Measurements from ENCODE around the gene LRRC53. TPM values are rescaled to one million over a fixed set of nuclear protein-coding genes. Genes with fewer than 3 reads are reported as not detected.
A peak's percentile ranks its signal among the peaks of the same experiment; 100 is the strongest.

LRRC53 gene
- total RNA-seq, 3 donors from 2014 or later: not detected

DNA sequence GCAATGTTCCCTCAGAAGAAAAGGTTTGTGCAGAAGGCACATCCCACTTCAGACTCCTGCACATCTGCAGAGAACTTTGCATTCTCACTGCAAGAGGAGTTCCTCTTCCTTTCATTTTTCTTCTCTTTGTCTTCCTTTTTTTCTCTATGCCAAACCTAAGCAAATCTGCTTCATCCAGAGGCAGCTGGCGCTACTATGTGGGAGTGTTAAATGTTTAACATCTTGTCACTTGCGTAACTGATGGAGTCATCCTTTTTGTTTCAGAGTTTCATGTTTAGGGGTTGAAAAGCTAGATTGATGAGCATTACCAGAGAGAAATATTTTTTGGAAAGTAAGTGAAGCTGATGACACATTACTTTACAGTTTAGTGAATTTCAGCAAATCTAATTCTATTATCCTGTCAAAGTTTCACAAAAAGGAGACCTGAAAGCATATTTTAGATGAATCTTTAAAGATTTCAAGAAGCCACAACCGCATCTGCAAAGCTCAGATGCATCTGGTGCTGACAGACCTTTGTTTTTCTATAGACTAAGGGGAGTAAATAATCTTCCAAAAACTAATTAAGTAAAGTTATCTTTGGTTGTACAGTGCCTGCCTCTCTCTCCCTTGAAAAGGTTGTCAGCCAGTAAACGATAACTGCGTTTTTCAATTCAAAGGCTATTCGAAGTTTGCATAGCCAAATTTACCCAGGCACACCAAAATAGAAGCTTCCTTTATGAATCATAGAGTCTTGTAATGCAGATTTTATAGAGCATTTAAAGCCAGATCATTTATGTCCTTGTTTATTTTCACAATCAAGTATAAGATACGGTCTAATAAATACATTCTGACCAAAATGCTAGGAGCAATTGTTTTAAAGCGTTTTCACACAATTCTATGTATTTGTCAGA, 1.2 kb upstream of the LRRC53 start:
- Mint-ChIP-seq H3K36me3 (ENCODE audit: insufficient read depth) (no peaks in the 10 kb centered on the region), H3K4me3 (no peak overlapping the region), H3K4me1 (ENCODE audit: low read depth) (no peaks in the 10 kb centered on the region), H3K27me3 (ENCODE audit: low read depth) (no peaks in the 10 kb centered on the region), H3K9me3 (no peaks in the 10 kb centered on the region)
- DNase-seq: no peak
- ATAC-seq: no peak

DNA sequence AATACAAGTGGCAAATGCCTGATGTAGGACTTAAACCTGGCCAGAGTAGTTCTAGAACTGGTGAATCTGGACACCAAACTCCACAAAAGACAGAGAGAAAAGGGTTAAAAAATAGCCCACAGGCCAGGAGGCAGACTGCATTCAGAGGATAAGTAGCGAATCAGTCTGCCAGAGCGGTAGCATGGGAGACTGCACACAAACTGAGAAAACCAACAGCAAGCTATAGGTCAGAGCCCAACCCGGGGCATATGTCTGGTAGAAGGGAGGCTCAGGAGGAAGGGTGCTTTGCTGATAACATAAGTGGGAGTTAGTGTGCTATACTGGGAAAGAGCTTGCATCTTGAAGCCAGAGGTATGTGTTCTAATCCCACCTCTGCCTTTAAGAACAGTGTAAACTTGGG, 4.0 kb downstream of the LRRC53 start:
- Mint-ChIP-seq H3K9me3 (no peaks in the 10 kb centered on the region), H3K36me3 (ENCODE audit: insufficient read depth) (no peaks in the 10 kb centered on the region), H3K4me3 (no peak overlapping the region), H3K4me1 (ENCODE audit: low read depth) (no peaks in the 10 kb centered on the region), H3K27me3 (ENCODE audit: low read depth) (peaks cover 2% of the 10 kb centered on the region)
- no peak for ATAC-seq
- no peak for DNase-seq

DNA sequence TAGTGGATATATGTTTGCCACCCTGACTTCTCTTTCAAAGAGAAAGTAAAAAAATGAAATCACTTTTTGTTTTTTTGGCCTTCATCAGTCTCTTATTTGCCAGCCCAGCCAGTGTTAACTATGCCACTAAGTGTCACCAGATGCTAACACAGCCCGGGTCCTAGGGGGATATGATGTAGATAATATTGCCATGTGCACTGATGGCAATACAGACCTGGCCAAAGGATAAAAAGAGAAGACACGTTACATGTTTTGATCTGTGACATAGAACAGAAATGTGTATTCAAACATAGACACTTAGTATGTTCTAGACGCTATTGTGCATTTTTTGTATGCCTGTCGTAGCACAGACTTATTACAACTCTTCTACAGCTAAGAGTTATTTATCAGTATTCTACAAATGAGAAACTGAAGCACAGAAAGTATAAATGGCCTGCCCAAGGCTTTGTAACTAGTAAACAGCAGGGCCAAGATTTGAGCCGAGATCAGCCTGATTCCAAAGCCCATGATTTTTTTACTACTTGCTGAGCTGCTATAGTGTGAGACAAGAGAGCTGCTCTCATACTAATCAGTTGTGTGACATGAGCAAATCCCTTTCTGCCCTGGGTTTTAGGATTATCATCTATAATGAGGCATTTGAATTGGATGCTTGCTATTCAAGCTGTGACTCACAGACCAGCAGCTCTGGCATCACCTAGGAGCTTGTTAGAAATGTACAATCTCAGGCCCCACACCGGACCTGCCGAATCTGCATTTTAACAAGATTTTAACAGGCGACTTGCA, 6.3 kb downstream of the LRRC53 start:
- peaks cover 2% of the 10 kb centered on the region for H3K27me3 Mint-ChIP-seq (ENCODE audit: low read depth)
- no peaks in the 10 kb centered on the region for H3K36me3 Mint-ChIP-seq (ENCODE audit: insufficient read depth)
- no peak for ATAC-seq
- H3K4me1 Mint-ChIP-seq (ENCODE audit: low read depth): no peaks in the 10 kb centered on the region
- no peaks in the 10 kb centered on the region for H3K9me3 Mint-ChIP-seq
- H3K4me3 Mint-ChIP-seq: no peak overlapping the region
- DNase-seq: no peak

DNA sequence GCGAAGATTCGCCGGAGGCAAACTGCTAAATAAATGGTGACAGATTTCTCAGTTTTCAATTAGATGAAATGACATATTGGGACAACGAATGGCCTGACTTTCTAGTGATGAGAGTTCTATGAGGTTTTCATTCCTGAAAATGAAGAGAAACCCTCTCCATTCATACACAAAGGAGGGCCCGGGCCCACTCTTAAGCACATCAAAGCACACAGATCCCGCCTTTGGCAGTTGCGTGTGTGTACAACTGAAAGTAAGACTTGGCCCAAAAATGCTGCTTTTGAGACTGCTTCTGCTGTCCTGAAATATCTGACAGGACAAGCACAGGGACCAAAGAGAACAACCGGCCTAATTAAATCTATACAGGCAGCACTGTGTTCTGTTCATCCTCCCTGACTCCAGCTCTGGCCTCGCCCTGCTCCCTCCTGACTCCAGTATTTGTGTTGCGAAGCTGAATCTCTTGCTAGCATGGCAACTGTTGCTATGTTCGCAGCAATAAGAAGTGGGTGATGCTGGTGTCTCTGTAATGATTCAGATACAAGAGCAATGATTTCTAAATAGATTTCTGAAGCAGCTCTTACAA, 7.4 kb downstream of the LRRC53 start:
- Mint-ChIP-seq H3K4me1 (ENCODE audit: low read depth) (no peaks in the 10 kb centered on the region), H3K36me3 (ENCODE audit: insufficient read depth) (no peaks in the 10 kb centered on the region), H3K9me3 (no peaks in the 10 kb centered on the region), H3K27me3 (ENCODE audit: low read depth) (peaks cover 2% of the 10 kb centered on the region), H3K4me3 (no peak overlapping the region)
- no peak for ATAC-seq
- no peak for DNase-seq

DNA sequence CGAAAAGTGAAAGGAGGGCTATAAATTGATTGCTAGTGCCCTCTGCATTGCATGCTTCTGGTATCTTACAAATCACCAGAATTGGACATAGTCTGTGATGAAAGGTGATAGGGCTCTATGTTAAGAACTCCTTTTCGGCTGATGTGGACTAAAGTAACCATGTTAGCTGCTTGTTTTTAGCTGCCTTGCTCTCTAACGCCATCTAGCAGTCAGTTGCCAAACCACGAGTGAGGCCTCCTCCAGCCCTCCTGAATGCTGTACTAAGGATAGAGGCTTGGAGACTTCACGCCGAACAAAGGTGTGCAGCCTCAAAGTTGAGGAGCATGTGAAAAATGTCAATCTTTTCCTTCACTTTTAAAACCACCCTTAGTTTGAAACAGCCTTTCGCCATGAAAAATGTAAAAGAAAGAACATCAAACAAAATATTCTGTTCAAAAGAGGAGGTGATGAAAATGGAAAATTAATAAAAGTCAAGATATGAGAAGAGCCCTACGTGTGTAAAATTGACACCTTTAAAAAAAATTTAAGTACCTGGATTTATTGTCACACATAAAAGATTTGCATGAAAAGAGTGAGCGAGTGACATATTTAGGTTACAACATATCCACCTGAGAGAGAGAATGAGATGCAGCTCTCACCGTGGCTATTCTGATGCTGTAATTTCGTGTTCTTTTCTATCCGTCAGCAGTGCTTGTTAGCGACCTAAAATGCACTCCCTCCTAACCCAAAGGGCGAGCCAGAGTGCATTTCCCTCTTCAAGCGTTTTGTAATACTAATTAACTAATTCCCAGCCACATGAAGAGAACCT, 8.1 kb downstream of the LRRC53 start:
- no peaks in the 10 kb centered on the region for H3K9me3 Mint-ChIP-seq
- H3K36me3 Mint-ChIP-seq (ENCODE audit: insufficient read depth): no peaks in the 10 kb centered on the region
- peak; percentile 65 to 69 for ATAC-seq
- H3K4me3 Mint-ChIP-seq: no peak overlapping the region
- no peak for DNase-seq
- H3K27me3 Mint-ChIP-seq (ENCODE audit: low read depth): peaks cover 2% of the 10 kb centered on the region
- no peaks in the 10 kb centered on the region for H3K4me1 Mint-ChIP-seq (ENCODE audit: low read depth)

DNA sequence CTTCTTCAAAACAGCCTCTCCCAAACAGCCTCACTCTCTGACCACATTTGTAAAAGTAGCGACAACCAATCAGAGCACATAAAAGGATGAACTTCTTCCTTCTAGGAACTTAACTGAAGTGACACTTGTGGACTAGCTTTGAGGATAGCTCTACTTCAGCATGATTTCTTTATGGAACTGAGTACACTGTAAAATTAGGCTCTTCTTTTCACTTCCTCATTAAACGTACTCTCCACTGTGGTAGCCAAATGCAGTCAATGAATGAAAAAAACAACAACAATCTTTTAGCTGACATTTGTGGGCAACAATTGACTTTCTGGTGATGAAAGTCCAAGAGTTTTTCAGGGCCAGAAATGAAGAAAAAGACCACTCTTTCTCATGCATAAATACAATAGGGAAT, 9.6 kb downstream of the LRRC53 start:
- no peak for ATAC-seq

DNA sequence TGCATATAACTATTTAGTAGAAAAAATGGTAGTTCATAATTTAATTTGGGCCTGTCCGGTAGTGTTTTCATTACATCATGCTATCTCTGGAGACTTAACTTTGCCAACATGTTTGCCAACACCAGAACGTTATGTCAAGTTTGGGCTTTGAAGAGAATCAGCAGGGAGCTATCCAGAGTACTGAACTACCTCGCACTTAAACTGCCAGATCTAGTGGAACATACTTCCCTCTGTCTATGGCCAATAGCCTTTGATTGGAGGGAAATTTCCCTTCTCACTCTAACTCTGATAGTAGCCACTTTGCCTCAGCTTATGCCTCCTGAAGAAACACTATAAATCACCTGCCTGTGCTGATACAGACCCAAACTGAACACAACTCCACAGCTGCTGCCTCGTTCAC, 10.0 kb downstream of the LRRC53 start:
- no peaks in the 10 kb centered on the region for H3K9me3 Mint-ChIP-seq
- DNase-seq (no peak), ATAC-seq (no peak)
- H3K27me3 Mint-ChIP-seq (ENCODE audit: low read depth): no peaks in the 10 kb centered on the region
- H3K36me3 Mint-ChIP-seq (ENCODE audit: insufficient read depth): no peaks in the 10 kb centered on the region
- H3K4me3 Mint-ChIP-seq: no peak overlapping the region
- H3K4me1 Mint-ChIP-seq (ENCODE audit: low read depth): no peaks in the 10 kb centered on the region

More for the DNA sequence above, 9.6 kb downstream of the LRRC53 start:
- Mint-ChIP-seq H3K4me1 (ENCODE audit: low read depth) (no peaks in the 10 kb centered on the region), H3K9me3 (no peaks in the 10 kb centered on the region), H3K36me3 (ENCODE audit: insufficient read depth) (no peaks in the 10 kb centered on the region), H3K27me3 (ENCODE audit: low read depth) (no peaks in the 10 kb centered on the region), H3K4me3 (no peak overlapping the region)
- no peak for DNase-seq

DNA sequence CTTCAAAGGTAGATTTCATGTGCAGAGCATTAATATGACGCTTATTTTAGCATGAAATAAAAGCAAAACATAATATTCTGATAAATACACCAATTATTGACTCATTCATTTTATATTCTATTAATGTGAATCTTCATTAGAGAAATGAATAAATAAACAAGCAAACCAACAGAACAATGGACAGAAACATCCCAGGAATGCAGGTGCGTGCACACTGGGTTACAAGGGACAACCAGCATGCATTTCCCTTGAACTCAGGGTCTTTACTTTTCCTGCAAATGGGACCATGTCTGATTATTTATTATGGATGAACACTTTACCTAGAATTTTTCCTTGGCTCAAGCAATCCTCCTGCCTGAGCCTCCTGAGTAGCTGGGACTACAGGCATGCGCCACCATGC, 13.5 kb downstream of the LRRC53 start:
- Mint-ChIP-seq H3K36me3 (ENCODE audit: insufficient read depth) (no peaks in the 10 kb centered on the region), H3K9me3 (no peaks in the 10 kb centered on the region), H3K4me1 (ENCODE audit: low read depth) (no peaks in the 10 kb centered on the region), H3K27me3 (ENCODE audit: low read depth) (no peaks in the 10 kb centered on the region), H3K4me3 (no peak overlapping the region)
- no peak for DNase-seq
- no peak for ATAC-seq

DNA sequence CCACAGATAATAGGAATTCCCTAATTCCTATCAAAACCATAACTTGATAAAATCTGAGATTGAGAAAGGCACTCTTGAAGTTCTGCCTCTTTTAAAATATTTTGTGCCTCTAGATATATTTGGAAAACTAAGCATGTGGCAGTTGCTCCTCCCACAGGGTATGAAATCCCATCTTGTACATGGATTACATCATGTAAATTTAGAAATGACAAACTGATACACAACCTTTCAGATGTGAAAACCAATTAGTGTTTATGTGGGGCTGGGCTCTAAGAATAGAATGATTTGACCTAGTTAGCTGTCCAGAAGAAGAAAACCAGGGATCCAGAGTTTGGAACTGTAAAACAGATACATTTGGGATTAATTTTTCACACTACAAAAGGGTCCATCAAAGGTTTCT, 15.7 kb downstream of the LRRC53 start:
- H3K27me3 Mint-ChIP-seq (ENCODE audit: low read depth): no peaks in the 10 kb centered on the region
- H3K9me3 Mint-ChIP-seq: no peaks in the 10 kb centered on the region
- H3K36me3 Mint-ChIP-seq (ENCODE audit: insufficient read depth): no peaks in the 10 kb centered on the region
- DNase-seq (no peak), ATAC-seq (no peak)
- no peak overlapping the region for H3K4me3 Mint-ChIP-seq
- no peaks in the 10 kb centered on the region for H3K4me1 Mint-ChIP-seq (ENCODE audit: low read depth)

DNA sequence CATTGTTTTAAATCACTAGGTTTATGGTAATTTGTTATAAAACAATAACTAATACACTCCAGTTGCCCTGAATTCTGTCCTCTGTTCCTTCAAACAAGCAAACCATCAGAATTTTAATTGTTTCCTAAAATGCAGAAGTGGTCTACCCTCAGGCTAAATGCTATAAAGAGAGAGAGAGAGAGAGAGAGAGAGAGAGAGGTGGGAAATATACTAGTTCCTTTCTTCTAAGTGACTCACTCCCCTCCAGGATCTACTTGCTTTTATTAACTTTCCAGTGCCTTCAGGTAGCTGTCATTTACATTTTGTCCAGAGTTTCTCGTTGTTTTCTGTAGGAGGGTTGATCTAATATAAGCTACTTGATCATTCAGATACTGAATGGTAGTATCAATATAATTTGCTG, 26.4 kb downstream of the LRRC53 start:
- ATAC-seq (no peak), DNase-seq (no peak)
- H3K4me3 Mint-ChIP-seq: no peak overlapping the region
- H3K9me3 Mint-ChIP-seq: no peaks in the 10 kb centered on the region
- H3K27me3 Mint-ChIP-seq (ENCODE audit: low read depth): no peaks in the 10 kb centered on the region
- H3K4me1 Mint-ChIP-seq (ENCODE audit: low read depth): no peaks in the 10 kb centered on the region
- H3K36me3 Mint-ChIP-seq (ENCODE audit: insufficient read depth): no peaks in the 10 kb centered on the region

DNA sequence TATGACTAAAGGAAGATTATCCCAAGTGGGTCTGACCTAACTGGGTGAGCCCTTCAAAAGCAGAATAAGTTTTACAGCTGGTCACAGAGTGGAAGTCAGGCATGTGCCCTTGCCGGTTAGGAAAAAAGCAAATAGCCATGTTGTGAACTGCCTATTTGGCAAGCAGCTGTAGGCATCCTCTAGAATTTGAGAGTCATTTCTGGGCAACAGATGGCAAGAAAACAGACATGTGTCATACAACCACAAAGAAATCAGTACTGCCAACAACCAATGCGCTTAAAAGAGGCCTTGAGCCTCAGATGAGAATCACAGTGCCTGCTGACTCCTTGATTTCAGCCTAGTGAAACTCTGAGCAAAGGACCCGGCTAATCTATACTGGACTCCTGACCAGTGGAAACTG, 26.8 kb downstream of the LRRC53 start:
- no peaks in the 10 kb centered on the region for H3K9me3 Mint-ChIP-seq
- H3K4me3 Mint-ChIP-seq: no peak overlapping the region
- no peaks in the 10 kb centered on the region for H3K36me3 Mint-ChIP-seq (ENCODE audit: insufficient read depth)
- DNase-seq (no peak), ATAC-seq (no peak)
- H3K4me1 Mint-ChIP-seq (ENCODE audit: low read depth): no peaks in the 10 kb centered on the region
- H3K27me3 Mint-ChIP-seq (ENCODE audit: low read depth): no peaks in the 10 kb centered on the region

DNA sequence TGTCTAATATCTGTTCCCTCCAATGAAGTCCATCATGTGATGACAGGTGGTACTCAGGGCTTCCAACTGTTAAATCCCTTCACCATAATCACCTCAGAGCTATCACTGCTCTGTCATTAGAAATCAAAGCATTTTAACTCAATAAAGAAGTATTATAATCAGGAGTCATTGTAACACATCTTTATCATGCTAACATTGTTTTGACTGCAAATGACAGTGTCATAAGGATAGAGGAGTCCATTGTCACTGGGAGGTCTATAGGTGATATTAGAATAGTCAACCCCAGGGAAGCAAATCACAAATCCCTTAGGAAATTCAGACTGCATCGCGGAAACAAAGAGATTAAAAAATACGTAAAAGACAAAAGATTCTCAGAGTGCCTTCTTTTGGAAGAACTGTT, 30.8 kb downstream of the LRRC53 start:
- Mint-ChIP-seq H3K4me1 (ENCODE audit: low read depth) (no peaks in the 10 kb centered on the region), H3K9me3 (no peaks in the 10 kb centered on the region), H3K36me3 (ENCODE audit: insufficient read depth) (no peaks in the 10 kb centered on the region), H3K4me3 (no peak overlapping the region), H3K27me3 (ENCODE audit: low read depth) (no peaks in the 10 kb centered on the region)
- no peak for ATAC-seq
- DNase-seq: no peak

DNA sequence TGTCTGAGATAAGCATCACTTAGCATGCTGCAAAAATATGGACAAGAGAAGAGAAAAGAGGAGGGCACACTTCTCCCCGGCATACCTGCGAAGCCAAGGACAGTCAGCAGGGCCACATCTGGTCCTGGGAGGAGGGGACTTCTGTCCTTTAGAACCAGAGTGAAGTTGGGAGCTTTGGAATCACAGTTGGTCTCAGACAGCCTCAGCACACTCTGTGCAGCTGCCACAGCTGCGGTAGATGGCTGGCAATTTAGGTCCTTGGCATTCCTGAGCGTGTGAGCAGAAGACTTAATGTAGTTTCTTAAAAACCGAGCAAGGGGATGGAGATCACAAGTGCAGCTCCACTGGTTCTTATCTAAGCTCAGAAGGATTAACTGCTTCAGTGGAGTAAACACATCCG, 32.3 kb downstream of the LRRC53 start:
- no peak overlapping the region for H3K4me3 Mint-ChIP-seq
- H3K4me1 Mint-ChIP-seq (ENCODE audit: low read depth): no peaks in the 10 kb centered on the region
- H3K36me3 Mint-ChIP-seq (ENCODE audit: insufficient read depth): no peaks in the 10 kb centered on the region
- H3K27me3 Mint-ChIP-seq (ENCODE audit: low read depth): no peaks in the 10 kb centered on the region
- DNase-seq: no peak
- ATAC-seq: no peak
- no peaks in the 10 kb centered on the region for H3K9me3 Mint-ChIP-seq

DNA sequence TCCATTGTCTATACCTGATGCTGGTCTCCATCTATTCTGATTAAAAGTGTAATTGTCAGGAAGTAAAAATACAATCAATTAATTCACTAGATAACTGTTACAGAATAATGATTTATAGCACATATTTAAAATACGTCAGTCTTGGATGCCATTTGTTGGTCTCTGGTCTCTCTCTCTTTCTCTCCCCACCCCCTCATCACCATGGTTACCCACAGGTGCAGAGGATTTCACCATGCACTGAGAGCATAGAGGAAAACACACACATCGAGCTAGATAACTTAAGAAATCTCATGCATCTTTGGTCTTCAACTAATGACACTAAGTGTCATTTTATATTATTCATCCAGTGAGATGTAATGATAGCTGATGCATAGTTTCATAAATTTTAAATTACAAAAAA, 33.4 kb downstream of the LRRC53 start:
- ATAC-seq (no peak), DNase-seq (no peak)
- H3K27me3 Mint-ChIP-seq (ENCODE audit: low read depth): no peaks in the 10 kb centered on the region
- no peak overlapping the region for H3K4me3 Mint-ChIP-seq
- H3K9me3 Mint-ChIP-seq: no peaks in the 10 kb centered on the region
- no peaks in the 10 kb centered on the region for H3K4me1 Mint-ChIP-seq (ENCODE audit: low read depth)
- H3K36me3 Mint-ChIP-seq (ENCODE audit: insufficient read depth): no peaks in the 10 kb centered on the region

Measured in activated T-cell treated with anti-CD3 and anti-CD28 coated beads, Interleukin-2, amount 50 U/mL, for 4 hours (primary cell).